Measurements from ENCODE around the gene MYH11.

Gene MYH11

DNA sequence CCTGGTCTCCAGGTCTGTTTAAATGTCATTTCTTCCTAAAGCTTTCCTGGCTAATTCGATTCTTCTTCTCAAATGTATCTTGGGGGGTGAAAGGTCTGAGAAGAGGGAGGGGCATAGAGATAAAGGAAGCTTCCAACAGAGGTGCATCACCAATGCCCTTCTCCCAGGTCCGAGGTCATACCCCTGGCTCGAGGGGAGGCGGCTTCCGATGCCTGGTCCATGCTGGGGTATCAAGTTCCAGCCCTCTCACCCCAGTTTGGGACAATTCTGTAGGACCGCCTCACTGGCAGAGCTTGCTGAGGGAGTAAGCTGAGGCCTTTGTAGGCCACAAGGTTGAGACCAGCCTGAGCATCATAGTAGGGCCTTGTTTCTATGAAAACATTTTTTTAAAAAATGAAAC, 41.8 kb upstream of the MYH11 start:
- H3K4me3 ChIP-seq (ENCODE audit: low read depth, low read length) = no peak overlapping the region
- no peak for DNase-seq (ENCODE audit: low read depth)
- TF ChIP-seq POLR2A (IDR thresholded peaks at IDR 0.05; ENCODE audit: extremely low read depth, insufficient read length) = no peak
- no peak for TF ChIP-seq MAX (IDR thresholded peaks at IDR 0.05; ENCODE audit: low read depth, low read length)
- TF ChIP-seq MYC (IDR thresholded peaks at IDR 0.05; ENCODE audit: low read depth, low read length) = no peak
- no peak for TF ChIP-seq CTCF (IDR thresholded peaks at IDR 0.05; ENCODE audit: low read depth, low read length)

GRCh38 chr16:15897834-15898254, 41.0 kb upstream of the MYH11 start:
- TF ChIP-seq MAX (IDR thresholded peaks at IDR 0.05; ENCODE audit: low read depth, low read length) (no peak), POLR2A (IDR thresholded peaks at IDR 0.05; ENCODE audit: extremely low read depth, insufficient read length) (no peak), CTCF (IDR thresholded peaks at IDR 0.05; ENCODE audit: low read depth, low read length) (no peak), MYC (IDR thresholded peaks at IDR 0.05; ENCODE audit: low read depth, low read length) (no peak)
- DNase-seq (ENCODE audit: low read depth) = peak; percentile 54
- no peak overlapping the region for H3K4me3 ChIP-seq (ENCODE audit: low read depth, low read length)

GRCh38 chr16:15897121-15897780, 40.4 kb upstream of the MYH11 start:
- no peak for DNase-seq (ENCODE audit: low read depth)
- no peak overlapping the region for H3K4me3 ChIP-seq (ENCODE audit: low read depth, low read length)

GRCh38 chr16:15894571-15895374, 37.9 kb upstream of the MYH11 start:
- H3K4me3 ChIP-seq (ENCODE audit: low read depth, low read length) = no peak overlapping the region
- DNase-seq (ENCODE audit: low read depth) = peak; percentile 18
- no peak for TF ChIP-seq POLR2A (IDR thresholded peaks at IDR 0.05; ENCODE audit: extremely low read depth, insufficient read length)
- TF ChIP-seq CTCF (IDR thresholded peaks at IDR 0.05; ENCODE audit: low read depth, low read length) = no peak
- TF ChIP-seq MAX (IDR thresholded peaks at IDR 0.05; ENCODE audit: low read depth, low read length) = no peak
- no peak for TF ChIP-seq MYC (IDR thresholded peaks at IDR 0.05; ENCODE audit: low read depth, low read length)

More at GRCh38 chr16:15897121-15897780, 40.4 kb upstream of the MYH11 start:
- TF ChIP-seq MYC (IDR thresholded peaks at IDR 0.05; ENCODE audit: low read depth, low read length) (no peak), CTCF (IDR thresholded peaks at IDR 0.05; ENCODE audit: low read depth, low read length) (no peak), POLR2A (IDR thresholded peaks at IDR 0.05; ENCODE audit: extremely low read depth, insufficient read length) (no peak), MAX (IDR thresholded peaks at IDR 0.05; ENCODE audit: low read depth, low read length) (no peak)

GRCh38 chr16:15891508-15891907, 34.7 kb upstream of the MYH11 start:
- no peak for DNase-seq (ENCODE audit: low read depth)
- TF ChIP-seq CTCF (IDR thresholded peaks at IDR 0.05; ENCODE audit: low read depth, low read length) = no peak
- TF ChIP-seq MAX (IDR thresholded peaks at IDR 0.05; ENCODE audit: low read depth, low read length) = no peak
- no peak for TF ChIP-seq POLR2A (IDR thresholded peaks at IDR 0.05; ENCODE audit: extremely low read depth, insufficient read length)
- no peak for TF ChIP-seq MYC (IDR thresholded peaks at IDR 0.05; ENCODE audit: low read depth, low read length)
- H3K4me3 ChIP-seq (ENCODE audit: low read depth, low read length) = no peak overlapping the region
